ENCODE results near the gene SPRING1. TPM values are rescaled to one million over a fixed set of nuclear protein-coding genes. Genes with fewer than 3 reads are reported as not detected.

Gene SPRING1
- total RNA-seq, 3 donors from 2014 or later, result 44.0 to 45.0 (median 44.3) TPM

GRCh38 chr12:116691636-116692035, 46.2 kb downstream of the SPRING1 start:
- peaks cover 34% of the 10 kb centered on the region for H3K27me3 Mint-ChIP-seq (ENCODE audit: low read depth)
- ATAC-seq (no peak), DNase-seq (no peak)
- no peak overlapping the region for H3K4me3 Mint-ChIP-seq
- no peaks in the 10 kb centered on the region for H3K36me3 Mint-ChIP-seq (ENCODE audit: insufficient read depth)
- peaks cover 6% of the 10 kb centered on the region for H3K4me1 Mint-ChIP-seq (ENCODE audit: low read depth)
- H3K9me3 Mint-ChIP-seq, result no peaks in the 10 kb centered on the region

- ATAC-seq, result no peak
- Mint-ChIP-seq H3K9me3 (no peaks in the 10 kb centered on the region), H3K27me3 (ENCODE audit: low read depth) (peaks cover 30% of the 10 kb centered on the region), H3K4me1 (ENCODE audit: low read depth) (peaks cover 6% of the 10 kb centered on the region), H3K36me3 (ENCODE audit: insufficient read depth) (no peaks in the 10 kb centered on the region), H3K4me3 (no peak overlapping the region)
- no peak for DNase-seq
These were observed 46.7 kb downstream of the SPRING1 start for GRCh38 chr12:116691205-116691604.

- Mint-ChIP-seq H3K4me1 (ENCODE audit: low read depth) (peaks cover 6% of the 10 kb centered on the region), H3K4me3 (no peak overlapping the region), H3K27me3 (ENCODE audit: low read depth) (peaks cover 26% of the 10 kb centered on the region), H3K36me3 (ENCODE audit: insufficient read depth) (no peaks in the 10 kb centered on the region), H3K9me3 (no peaks in the 10 kb centered on the region)
- ATAC-seq (no peak), DNase-seq (no peak)
These were observed 47.7 kb downstream of the SPRING1 start for GRCh38 chr12:116689979-116690744.

GRCh38 chr12:116689521-116689920, 48.3 kb downstream of the SPRING1 start:
- ATAC-seq (no peak), DNase-seq (no peak)
- Mint-ChIP-seq H3K27me3 (ENCODE audit: low read depth) (peaks cover 19% of the 10 kb centered on the region), H3K4me1 (ENCODE audit: low read depth) (peaks cover 2% of the 10 kb centered on the region), H3K9me3 (no peaks in the 10 kb centered on the region), H3K36me3 (ENCODE audit: insufficient read depth) (no peaks in the 10 kb centered on the region), H3K4me3 (no peak overlapping the region)

Other genes with a start within 250 kb of the SPRING1 start
- 1 to 10 TPM in 2 of 3 donors, not detected in 1; 1.1 to 1.5 TPM for gene MAP1LC3B2, start 178.7 kb downstream of the SPRING1 start, total RNA-seq
- gene RNFT2, start 246 bp upstream of the SPRING1 start, total RNA-seq, result 10 to 100 TPM in 1 of 3 donors, 1 to 10 TPM in 2; 7.4 to 10.5 (median 8.3) TPM
- not detected for gene HRK, start 143.4 kb upstream of the SPRING1 start, total RNA-seq
- 1 to 10 TPM; 5.6 to 8.3 (median 5.9) TPM for gene FBXW8, start 172.9 kb upstream of the SPRING1 start, total RNA-seq

All from activated T-cell treated with anti-CD3 and anti-CD28 coated beads, Interleukin-2, amount 50 U/mL, for 4 hours (primary cell).